A673 (cell line): ENCODE measurements around the gene HNF4A. TPM values are rescaled to one million over a fixed set of nuclear protein-coding genes. Genes with fewer than 3 reads are reported as not detected.
"Not testable (repeated sequence)": the region's sequence is repeated elsewhere in the genome, so short reads cannot be mapped to it uniquely, and the experiment has no call there.

Experiments used
- BruUV-seq: library from RNA; stranded (reverse); fragments of 400-500 nt; replicated peaks from 2 replicates; lab custom pipeline; 2021; lab: Mats Ljungman, UMichigan
- CTCF ChIA-PET: fragments of 300-600 bp; sonication (Branson Sonifier 250); formaldehyde crosslinking; loops from one replicate; lab custom pipeline; 2022; ENCODE audit warnings: antibody characterized with exemption; lab: Charles Lee
- POLR2A ChIA-PET: fragments of 300-600 bp; sonication (Branson Sonifier 250); formaldehyde crosslinking; loops from one replicate; lab custom pipeline; 2022; ENCODE audit warnings: antibody characterized with exemption; ENCODE audit not compliant: low non-redundant PET; lab: Charles Lee
- DNase-seq: peaks from one replicate; pipeline ENCODE4 v3.0.0-alpha.2; 2015; ENCODE audit warnings: low spot score
- H3K27ac ChIP-seq: fragments of 200-600 bp; sonication (generic); 2 replicates; pipeline ENCODE4 v1.5.1; 2016; ENCODE audit warnings: mixed run types, low read depth, mild to moderate bottlenecking, mixed read lengths, antibody characterized with exemption, low read length; ENCODE audit not compliant: poor library complexity, severe bottlenecking
- H3K27me3 ChIP-seq: fragments of 200-600 bp; sonication (generic); replicated peaks from 2 replicates; pipeline ENCODE4 v1.6.1; 2017; ENCODE audit warnings: mixed run types, low read depth, mild to moderate bottlenecking, mixed read lengths, antibody characterized with exemption, low read length; ENCODE audit not compliant: insufficient read depth, poor library complexity
- H3K36me3 ChIP-seq: fragments of 200-600 bp; sonication (generic); 2 replicates; pipeline ENCODE4 v1.6.1; 2016; ENCODE audit warnings: mixed run types, mild to moderate bottlenecking, mixed read lengths, antibody characterized with exemption, low read length; ENCODE audit not compliant: insufficient read depth, poor library complexity, severe bottlenecking
- H3K4me1 ChIP-seq: fragments of 200-600 bp; sonication (generic); 2 replicates; pipeline ENCODE4 v1.6.1; 2017; ENCODE audit warnings: mixed run types, mild to moderate bottlenecking, mixed read lengths, antibody characterized with exemption, low read length; ENCODE audit not compliant: insufficient read depth, poor library complexity, severe bottlenecking
- H3K4me3 ChIP-seq: fragments of 200-600 bp; sonication (generic); 2 replicates; pipeline ENCODE4 v1.5.1; 2016; ENCODE audit warnings: low read depth, mixed run types, mild to moderate bottlenecking, mixed read lengths, low read length; ENCODE audit not compliant: poor library complexity, severe bottlenecking
- H3K9me3 ChIP-seq: fragments of 200-600 bp; sonication (generic); 2 replicates; pipeline ENCODE4 v1.6.1; 2016; ENCODE audit warnings: mixed run types, low read depth, mild to moderate bottlenecking, mixed read lengths, antibody characterized with exemption, low read length; ENCODE audit not compliant: poor library complexity, severe bottlenecking
- EZH2 ChIP-seq: fragments of 200-600 bp; sonication (generic); IDR thresholded peaks from 2 replicates; pipeline ENCODE4 v1.6.1; 2017; ENCODE audit warnings: borderline replicate concordance, low read depth, mild to moderate bottlenecking, mixed read lengths, antibody characterized with exemption, low read length; ENCODE audit not compliant: poor library complexity, severe bottlenecking
- intact Hi-C: fragments of 100-400 bp; cut with micrococcal nuclease; formaldehyde crosslinking; loops from one replicate; pipeline ENCODE4 v1.10.0; 2022; ENCODE audit not compliant: unreplicated experiment
- total RNA-seq: library from RNA; stranded (reverse); gene quantifications from 2 replicates; pipeline ENCODE4 v1.2.3, GENCODE V29; 2021
- TF ChIP-seq, protein P1 (sequence below): fragments of 300-800, 200-600 bp; sonication (generic); conservative IDR thresholded peaks from 2 replicates; pipeline ENCODE4 v1.5.1; 2017; ENCODE audit warnings: low read depth, mild to moderate bottlenecking, antibody characterized with exemption, low read length, moderate library complexity, mixed read lengths

Gene HNF4A
- total RNA-seq, 1 experiment from 2014 or later: not detected

DNA sequence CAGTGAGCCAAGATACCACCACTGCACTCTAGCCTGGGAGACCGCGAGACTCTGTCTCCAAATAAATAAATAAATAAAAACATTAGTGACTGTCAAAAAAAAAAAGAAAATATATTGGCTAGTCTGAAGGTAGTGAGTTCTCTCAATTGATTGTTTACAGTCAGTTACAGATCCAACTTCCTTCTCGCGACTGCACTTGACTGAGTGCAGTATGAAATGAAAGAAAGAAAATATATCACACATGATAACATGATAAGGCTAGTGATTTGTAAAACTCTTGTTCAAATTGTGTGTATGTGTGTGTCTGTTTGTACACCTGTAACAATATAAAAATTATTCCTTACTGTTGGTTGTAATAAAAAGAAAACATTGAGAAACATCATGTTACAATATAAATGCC is 10.8 kb upstream of the HNF4A start:
- no TSS peak for BruUV-seq
- ChIA-PET CTCF (no interaction called here), POLR2A (no interaction called here)
- Histone ChIP-seq H3K9me3 (no peaks in the 10 kb centered on the region), H3K4me1 (no peaks in the 10 kb centered on the region), H3K27ac (no peak overlapping the region), H3K27me3 (no peaks in the 10 kb centered on the region), H3K4me3 (no peak overlapping the region), H3K36me3 (no peaks in the 10 kb centered on the region)
- intact Hi-C loops: no loop called here
- DNase-seq: no peak
- TF ChIP-seq EZH2: no peak
- TF ChIP-seq, protein P1, sequence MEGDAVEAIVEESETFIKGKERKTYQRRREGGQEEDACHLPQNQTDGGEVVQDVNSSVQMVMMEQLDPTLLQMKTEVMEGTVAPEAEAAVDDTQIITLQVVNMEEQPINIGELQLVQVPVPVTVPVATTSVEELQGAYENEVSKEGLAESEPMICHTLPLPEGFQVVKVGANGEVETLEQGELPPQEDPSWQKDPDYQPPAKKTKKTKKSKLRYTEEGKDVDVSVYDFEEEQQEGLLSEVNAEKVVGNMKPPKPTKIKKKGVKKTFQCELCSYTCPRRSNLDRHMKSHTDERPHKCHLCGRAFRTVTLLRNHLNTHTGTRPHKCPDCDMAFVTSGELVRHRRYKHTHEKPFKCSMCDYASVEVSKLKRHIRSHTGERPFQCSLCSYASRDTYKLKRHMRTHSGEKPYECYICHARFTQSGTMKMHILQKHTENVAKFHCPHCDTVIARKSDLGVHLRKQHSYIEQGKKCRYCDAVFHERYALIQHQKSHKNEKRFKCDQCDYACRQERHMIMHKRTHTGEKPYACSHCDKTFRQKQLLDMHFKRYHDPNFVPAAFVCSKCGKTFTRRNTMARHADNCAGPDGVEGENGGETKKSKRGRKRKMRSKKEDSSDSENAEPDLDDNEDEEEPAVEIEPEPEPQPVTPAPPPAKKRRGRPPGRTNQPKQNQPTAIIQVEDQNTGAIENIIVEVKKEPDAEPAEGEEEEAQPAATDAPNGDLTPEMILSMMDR: no peak

DNA sequence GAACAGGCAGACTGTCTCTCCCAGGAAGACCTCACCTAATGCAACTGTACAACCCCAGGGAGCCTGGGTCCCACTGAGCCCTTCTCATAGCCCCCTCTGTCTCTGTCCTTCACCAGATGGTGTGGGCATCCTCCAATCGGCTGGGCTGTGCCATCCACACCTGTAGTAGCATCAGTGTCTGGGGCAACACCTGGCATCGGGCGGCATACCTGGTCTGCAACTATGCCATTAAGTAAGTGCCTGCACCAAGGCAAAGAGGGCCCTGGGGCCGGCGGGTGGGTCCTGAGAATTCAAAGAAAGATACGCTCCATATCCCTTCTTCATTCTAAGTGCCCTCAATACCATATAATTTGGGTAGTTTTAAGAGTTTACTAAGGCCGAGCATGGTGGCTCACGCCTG is 10.4 kb upstream of the HNF4A start:
- no peaks in the 10 kb centered on the region for H3K4me1 ChIP-seq
- POLR2A ChIA-PET: no interaction called here
- no peak overlapping the region for H3K4me3 ChIP-seq
- no peaks in the 10 kb centered on the region for H3K9me3 ChIP-seq
- intact Hi-C loops: no loop called here
- DNase-seq: no peak
- no peaks in the 10 kb centered on the region for H3K36me3 ChIP-seq
- TF ChIP-seq, protein P1: no peak
- TF ChIP-seq EZH2: no peak
- H3K27ac ChIP-seq: no peak overlapping the region
- no peaks in the 10 kb centered on the region for H3K27me3 ChIP-seq
- BruUV-seq: no TSS peak
- CTCF ChIA-PET: no interaction called here

DNA sequence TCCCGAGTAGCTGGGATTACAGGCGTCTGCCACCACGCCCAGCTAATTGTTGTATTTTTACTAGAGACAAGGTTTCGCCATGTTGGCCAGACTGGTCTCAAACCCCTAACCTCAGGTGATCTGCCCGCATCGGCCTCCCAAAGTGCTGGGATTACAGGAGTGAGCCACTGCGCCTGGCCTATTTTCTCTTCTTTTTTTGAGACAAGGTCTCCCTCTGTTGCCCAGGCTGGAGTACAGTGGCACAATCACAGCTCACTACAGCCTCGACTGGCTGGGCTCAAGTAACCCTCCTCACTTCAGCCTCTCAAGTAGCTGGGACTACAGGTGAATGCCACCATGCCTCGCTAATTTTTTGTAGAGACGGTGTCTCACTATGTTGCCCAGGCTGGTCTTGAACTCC is 9.6 kb upstream of the HNF4A start:
- POLR2A ChIA-PET, intact Hi-C loops: not testable (repeated sequence)

DNA sequence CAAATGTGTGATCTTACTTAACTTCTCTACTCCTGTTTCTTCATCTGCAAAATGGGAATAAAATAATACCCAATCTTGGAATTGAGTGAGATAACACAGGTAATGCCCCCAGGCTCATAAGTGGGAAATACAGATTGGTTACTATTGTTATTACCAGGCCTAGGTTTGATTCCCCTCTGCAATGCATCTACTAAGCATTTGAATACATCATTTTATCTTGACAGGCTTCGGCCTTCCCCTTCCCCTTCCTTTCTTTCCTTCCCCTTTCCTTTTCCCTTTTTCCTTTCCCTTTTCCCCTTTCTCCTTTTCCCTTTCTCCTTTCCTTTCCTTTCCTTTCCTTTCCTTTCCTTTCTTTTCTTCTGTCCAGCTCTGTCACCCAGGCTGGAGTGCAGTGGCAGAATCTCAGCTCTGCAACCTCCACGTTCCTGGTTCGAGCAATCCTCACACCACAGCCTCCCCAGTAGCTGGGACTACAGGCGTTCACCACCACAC is 7.3 kb upstream of the HNF4A start:
- DNase-seq: no peak
- no peaks in the 10 kb centered on the region for H3K36me3 ChIP-seq
- intact Hi-C loops: no loop called here
- CTCF ChIA-PET: no interaction called here
- no peaks in the 10 kb centered on the region for H3K9me3 ChIP-seq
- TF ChIP-seq, protein P1: no peak
- no peak overlapping the region for H3K27ac ChIP-seq
- POLR2A ChIA-PET: interaction anchor here (0.7 kb wide), 1 partner anchor 23 kb away, joined by 15 read pairs; no protein-coding TSS in a partner anchor
- H3K4me3 ChIP-seq: no peak overlapping the region
- no peaks in the 10 kb centered on the region for H3K27me3 ChIP-seq
- H3K4me1 ChIP-seq: no peaks in the 10 kb centered on the region
- BruUV-seq: no TSS peak

More for the DNA sequence above, 9.6 kb upstream of the HNF4A start:
- H3K27ac ChIP-seq, H3K9me3 ChIP-seq, H3K4me1 ChIP-seq, CTCF ChIA-PET, H3K4me3 ChIP-seq, BruUV-seq, H3K36me3 ChIP-seq, DNase-seq, H3K27me3 ChIP-seq: not testable (repeated sequence)
